GM12864 (cell line): ENCODE measurements around the gene SRCAP.

Experiments
- DNase-seq: peaks from one replicate; pipeline ENCODE4 v3.0.0-alpha.2; 2011; ENCODE audit warnings: low read depth
- H3K4me3 ChIP-seq: 2 replicates; pipeline ENCODE4 v1.5.1; 2011; ENCODE audit warnings: mild to moderate bottlenecking, low read depth, low read length, control low read depth
- CTCF ChIP-seq: IDR thresholded peaks from 2 replicates; pipeline ENCODE4 v1.5.1; 2011; ENCODE audit warnings: low read depth, mild to moderate bottlenecking, moderate library complexity, low read length, control low read depth, inconsistent platforms; ENCODE audit errors: missing control alignments

SRCAP gene

GRCh38 chr16:30665155-30665829 is 33.7 kb upstream of the SRCAP start:
- no peak for DNase-seq
- TF ChIP-seq CTCF: no peak
- no peak overlapping the region for H3K4me3 ChIP-seq

- no peak overlapping the region for H3K4me3 ChIP-seq
- TF ChIP-seq CTCF: no peak
- no peak for DNase-seq
These were observed 33.2 kb upstream of the SRCAP start for GRCh38 chr16:30665830-30666190.

- no peak overlapping the region for H3K4me3 ChIP-seq
- DNase-seq: no peak
- no peak for TF ChIP-seq CTCF
These were observed 32.3 kb upstream of the SRCAP start for GRCh38 chr16:30666681-30667080.

GRCh38 chr16:30667361-30667905 is 31.5 kb upstream of the SRCAP start:
- no peak for TF ChIP-seq CTCF
- H3K4me3 ChIP-seq: no peak overlapping the region
- DNase-seq: no peak

GRCh38 chr16:30668393-30668792 is 30.6 kb upstream of the SRCAP start:
- TF ChIP-seq CTCF: no peak
- H3K4me3 ChIP-seq: no peak overlapping the region
- no peak for DNase-seq

GRCh38 chr16:30669026-30669902 is 29.7 kb upstream of the SRCAP start:
- TF ChIP-seq CTCF: no peak
- DNase-seq: no peak
- no peak overlapping the region for H3K4me3 ChIP-seq
